Smooth muscle cell of the brain vasculature (primary cell): ENCODE measurements around the gene NFYC.

ENCODE experiments used
- DNase-seq: peaks from one replicate; pipeline ENCODE4 v3.0.0-alpha.2; 2012; ENCODE audit warnings: low read depth, low spot score

NFYC gene

DNA sequence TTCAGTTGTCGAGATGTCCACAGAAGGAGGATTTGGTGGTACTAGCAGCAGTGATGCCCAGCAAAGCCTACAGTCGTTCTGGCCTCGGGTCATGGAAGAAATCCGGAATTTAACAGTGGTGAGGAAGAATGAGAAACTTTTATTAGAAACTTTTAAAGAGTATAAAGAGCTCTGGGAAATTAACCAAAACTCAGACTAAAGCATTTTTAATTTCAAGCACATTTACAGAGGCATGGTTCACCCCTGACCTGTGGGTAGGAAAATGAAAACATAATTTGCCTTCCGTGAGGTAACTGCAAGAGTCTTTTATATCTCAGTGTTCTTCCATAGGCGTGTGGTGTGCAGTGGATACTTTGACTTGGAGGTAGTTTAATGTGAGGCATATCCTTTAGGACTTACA is 47.3 kb downstream of the NFYC start:
- no peak for DNase-seq

DNA sequence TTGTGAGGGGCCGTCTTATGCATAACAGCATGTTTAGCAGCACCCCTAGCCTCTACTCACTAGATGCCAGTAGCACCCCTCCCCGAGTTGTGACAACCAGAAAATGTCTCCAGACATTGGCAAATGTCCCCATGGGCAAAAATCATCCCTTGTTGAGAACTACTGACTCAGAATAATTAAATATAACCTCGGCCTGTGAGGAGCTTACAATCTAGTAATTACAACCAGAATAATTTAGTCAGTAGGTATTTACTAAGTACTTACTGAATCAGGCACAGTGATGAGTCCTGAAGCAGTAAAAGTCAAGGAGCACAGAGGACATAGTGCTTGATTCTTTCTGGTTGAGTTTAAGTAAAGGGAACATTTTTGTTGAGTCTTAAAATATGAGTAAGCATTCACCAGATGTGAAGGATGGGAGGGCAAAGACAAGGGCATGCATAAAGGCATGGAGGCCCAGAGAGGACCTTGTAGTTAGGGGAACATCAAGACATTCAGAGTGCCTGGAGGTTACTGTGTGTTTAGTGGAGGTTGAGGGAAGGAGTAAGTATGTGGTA is 48.0 kb downstream of the NFYC start:
- no peak for DNase-seq

DNA sequence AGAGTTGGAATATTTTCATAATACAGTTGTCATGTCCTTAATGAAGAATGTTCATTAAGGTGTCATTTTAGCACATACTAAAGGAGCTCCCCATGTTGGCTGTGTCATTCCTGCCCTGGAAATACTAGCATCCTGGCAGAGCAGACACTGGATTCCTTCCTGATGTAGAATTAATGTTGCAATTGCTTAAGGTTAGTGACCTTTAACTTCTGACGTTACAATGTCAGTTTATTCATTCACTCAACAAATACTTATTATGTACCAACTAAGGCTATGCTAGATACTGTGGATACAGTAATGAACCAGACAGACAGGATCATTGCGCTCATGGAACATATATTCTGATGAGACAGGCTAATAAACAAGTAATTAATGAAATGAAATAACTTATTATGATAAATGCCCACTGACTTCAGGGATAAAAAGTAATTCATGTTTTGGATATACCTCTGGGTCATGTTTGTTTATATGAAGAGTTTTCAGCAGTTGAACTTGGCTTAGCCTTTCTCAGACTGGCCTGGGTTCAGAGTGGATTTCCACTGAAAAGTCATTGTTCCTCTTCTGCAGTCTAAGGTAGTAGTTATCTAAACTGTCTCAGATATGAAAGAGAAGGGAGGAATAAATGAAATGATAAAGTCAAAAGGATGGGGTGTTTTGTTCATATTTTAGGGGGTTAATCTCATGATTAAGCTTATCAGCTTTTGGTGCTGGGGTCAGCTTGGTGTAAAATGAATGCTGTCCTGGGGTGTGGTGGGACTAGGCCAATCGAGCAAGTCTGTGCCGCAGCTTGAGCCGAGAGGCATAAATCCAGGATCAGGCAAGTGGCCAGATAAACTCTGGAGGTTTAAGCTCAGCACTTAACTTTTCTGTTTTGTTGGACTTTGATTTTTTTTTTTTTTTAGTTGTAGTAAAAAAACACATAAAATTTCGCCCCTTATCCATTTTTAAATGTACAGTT is 48.8 kb downstream of the NFYC start:
- no peak for DNase-seq

DNA sequence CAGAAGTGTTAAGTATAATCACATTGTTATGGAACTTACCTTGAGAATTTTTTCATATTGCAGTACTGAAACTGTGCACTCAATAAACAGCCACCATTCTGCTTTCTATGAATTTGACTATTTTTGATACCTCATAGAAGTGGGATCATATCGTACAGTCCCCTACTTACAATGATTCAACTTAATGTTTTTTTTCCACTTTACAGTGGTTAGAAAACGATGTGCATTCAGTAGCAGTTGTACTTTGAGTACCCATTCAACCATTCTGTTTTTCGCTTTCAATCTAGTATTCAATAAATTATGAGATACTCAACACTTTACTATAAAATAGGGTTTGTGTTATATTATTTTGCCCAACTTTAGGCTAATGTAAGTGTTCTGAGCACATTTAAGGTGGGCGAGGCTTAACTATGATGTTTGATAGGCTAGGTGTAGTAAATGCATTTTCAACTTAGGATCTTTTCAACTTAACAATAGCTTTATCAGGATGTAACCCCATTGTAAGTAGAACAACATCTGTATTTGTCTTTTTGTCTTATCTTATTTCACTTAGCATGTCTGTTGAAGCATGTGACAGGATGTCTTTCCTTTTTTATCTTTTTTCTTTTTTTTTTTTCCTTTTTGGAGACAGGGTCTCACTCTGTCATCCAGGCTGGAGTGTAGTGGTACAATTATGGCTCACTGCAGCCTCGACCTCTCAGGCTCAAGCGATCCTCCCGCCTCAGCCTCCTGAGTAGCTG is 49.7 kb downstream of the NFYC start:
- DNase-seq, result no peak

DNA sequence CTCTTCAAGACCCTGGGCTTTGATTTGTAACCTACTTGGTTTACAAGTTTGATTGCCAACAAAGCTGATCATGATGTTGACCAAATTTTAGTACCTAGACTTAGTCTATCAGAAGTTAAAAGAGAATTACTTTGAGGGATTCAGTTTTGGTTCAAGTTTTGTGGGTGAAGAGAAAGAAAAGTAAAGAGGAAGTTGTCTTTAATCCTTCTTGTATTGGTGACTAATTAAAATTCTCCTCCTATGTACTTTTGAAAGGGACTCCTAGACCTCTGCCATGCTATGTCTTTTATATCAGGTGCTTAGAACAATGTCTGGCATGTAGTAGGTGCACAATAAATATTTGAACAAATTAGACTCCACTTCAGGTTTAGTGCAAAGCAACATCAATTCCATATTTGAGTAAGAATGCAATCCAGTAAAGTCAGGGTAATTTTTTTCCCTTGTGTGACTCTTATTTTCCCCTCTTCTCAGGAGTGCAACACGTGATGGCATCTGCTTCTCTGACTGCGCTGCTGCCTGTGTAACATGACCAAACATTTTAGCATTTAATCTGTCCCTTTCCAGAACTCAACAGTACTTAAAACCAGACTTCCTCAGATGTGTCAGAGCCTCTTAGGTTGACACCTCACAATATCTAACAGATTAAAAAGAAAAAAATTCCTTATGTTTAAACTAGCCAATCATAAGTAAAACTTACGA is 51.0 kb downstream of the NFYC start:
- no peak for DNase-seq

DNA sequence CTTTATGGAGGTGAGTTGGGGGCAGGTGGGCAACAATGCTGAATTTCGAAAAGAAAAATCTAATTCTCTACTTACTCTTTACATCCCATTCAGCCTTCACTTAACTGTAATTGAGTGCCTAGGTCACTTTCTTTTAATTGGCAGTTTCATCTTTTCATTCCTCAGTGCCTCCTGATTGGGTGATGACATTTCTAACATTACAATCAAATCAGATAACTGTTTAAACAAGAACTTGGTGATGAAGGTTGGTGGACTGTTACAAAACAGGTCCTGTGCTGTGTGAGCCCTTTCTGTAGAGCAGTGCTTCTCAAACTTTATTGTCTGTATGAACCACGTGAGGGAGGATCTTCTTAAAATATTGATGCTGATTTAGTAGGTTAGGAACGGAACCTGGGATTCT is 51.9 kb downstream of the NFYC start:
- no peak for DNase-seq

DNA sequence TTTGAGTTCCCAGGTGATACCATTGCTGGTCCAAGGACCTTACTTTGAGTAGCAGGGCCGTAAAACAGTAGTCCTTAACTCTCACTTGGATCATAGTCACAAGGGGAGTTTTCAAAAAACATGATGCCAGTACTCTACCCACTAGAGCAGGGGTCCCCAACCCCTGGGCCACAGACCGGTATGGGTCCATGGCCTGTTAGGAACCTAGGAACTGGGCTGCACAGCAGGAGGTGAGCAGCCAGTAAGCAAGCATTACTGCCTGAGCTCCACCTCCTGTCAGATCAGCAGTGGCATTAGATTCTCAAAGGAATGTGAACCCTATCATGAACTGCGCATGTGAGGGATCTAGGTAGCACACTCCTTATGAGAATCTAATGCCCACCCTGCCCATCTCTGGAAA is 52.4 kb downstream of the NFYC start:
- no peak for DNase-seq

DNA sequence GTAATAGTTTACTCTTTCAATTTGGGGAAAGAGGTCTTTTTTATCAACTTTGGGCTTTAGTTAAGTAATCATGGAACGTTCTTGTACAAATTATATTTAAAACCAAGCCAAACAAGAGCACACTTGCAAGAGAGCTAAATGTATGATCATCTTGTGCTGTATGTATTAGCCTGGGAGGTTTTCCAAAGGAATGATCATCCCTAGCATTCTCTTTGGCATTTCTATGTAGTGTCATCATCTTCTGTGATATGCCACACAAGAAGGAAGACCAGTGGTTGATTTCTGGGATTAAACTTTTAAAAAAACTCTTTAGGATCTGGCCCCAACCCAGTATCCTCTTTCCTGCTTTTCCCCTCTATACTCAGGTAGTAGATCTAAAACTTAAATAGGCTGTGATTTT is 53.7 kb downstream of the NFYC start:
- no peak for DNase-seq

DNA sequence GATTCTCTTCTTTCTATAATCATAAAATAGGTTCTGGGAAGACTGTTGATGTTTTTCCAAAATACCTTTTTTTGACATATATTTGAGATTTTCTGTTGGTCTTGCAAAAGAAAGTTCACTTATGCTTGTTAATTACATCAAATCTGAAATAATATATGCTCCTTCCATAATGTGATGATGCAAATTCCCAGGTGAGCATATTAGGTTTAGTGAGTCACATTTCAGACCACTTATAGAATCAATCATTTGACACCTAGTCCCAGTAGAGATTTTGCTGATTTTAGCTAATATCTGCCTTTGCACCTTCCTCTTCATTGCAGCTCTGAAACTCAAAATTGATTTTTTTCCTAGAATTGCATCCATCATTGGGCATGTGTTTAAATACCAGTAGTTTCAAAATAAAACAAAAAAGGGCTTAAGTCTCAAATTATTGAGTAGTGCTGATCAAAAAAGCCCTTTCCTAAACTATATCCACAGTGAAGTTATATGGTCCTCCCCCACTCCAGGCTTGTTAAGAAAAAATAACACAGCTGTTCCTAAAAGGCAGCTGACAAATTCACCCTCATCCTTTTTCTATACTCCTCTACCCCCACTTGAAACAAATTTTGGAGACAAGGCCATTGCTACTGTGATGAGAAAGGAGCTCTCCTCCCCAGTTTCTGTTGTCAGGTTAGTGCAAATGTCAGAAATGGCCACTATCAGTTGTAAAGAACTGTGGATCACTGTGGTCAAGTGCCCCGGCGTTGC is 55.0 kb downstream of the NFYC start:
- DNase-seq, result no peak

DNA sequence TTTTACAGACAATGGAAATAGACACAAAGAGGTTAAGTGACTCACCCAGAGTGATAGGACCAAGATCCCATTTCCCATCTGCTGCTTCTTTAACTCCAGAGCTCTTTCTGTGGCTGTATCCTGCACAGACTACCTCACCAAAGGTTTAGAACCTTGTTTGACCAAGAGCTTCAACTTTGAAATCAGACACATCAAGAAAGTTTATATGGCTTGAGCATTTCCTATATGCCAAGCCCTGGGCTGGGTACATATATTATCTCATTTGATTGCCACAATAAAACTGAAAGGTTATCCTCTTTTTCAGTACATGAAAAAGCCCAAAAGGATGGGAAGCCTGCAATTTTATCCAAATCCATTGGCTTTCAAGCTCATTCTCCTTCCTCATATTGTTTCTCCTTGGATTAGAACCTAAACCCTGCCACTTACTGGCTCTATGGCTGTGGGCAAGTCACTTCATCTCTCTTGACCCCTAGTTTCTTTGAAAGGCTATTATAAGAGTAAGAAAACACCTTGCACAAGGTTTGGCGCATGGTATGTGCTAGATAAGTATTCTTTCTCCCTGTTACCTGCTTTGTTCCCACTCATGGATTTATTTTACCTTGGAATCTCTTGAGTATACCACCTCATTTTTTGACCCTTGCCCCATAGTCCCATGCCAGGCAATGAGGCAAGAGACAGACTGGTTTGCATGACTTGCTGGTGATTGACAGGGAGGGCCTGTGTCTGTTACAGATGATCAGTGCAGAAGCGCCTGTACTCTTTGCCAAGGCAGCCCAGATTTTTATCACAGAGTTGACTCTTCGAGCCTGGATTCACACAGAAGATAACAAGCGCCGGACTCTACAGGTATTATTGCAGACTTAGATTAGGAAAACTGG is 57.6 kb downstream of the NFYC start:
- DNase-seq, result no peak

DNA sequence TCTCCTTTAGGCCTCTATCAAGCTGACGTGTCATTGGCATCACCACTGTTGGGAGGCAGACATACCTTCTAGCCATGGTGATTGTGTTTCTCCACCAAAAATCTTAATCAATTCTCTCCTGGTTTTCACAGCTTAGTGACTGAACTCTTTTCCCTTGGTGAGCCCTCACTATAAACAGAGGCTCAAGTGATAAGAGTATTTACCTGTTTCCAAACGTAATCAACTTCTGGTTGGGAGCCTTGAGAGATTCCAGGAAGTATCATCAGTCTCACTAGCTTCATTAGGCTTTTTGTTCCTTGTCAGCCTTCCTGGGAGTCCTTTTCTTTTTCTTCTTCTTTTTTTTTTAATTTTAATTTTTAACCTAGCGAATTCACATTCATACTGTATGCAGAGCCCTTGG is 58.3 kb downstream of the NFYC start:
- no peak for DNase-seq

DNA sequence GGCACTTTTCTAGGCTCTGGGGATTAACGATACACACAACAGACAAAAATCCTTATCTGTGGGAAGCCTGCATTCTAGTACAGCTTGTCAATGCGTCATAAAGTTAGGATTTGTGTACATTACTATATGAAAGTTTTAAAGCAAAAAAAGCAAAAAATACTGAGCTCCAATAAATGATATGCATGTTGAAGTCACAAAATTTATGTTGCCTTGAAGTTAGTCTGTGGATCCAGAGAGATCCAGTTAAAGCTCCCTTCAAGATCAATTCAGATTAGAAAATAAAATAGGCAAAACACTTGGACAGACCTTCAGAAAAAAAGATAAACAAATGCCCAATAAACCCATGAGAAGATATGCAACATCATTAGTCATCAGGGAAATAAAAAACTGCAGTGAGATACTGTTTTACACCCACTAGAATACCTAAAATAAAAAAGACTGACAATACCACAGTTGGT is 59.0 kb downstream of the NFYC start:
- no peak for DNase-seq

DNA sequence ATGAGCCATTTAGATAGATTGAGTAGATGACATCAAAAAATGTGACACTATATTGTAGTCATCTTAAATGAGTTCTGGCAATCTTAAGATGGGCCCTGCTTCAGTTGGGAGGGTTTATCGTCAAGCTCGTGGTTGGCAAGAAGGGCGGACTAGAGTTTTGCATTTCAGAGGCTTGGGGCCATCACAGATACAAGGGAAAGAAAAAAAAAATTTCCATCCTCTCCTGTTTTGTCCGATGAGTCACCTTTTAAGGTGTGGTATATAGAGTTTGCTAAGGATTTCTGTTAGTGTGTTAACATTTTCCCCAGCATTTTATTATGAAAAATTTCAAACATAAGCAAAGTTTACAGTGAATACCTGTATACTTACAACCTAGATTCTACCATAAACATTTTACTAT is 60.3 kb downstream of the NFYC start:
- DNase-seq, result no peak

DNA sequence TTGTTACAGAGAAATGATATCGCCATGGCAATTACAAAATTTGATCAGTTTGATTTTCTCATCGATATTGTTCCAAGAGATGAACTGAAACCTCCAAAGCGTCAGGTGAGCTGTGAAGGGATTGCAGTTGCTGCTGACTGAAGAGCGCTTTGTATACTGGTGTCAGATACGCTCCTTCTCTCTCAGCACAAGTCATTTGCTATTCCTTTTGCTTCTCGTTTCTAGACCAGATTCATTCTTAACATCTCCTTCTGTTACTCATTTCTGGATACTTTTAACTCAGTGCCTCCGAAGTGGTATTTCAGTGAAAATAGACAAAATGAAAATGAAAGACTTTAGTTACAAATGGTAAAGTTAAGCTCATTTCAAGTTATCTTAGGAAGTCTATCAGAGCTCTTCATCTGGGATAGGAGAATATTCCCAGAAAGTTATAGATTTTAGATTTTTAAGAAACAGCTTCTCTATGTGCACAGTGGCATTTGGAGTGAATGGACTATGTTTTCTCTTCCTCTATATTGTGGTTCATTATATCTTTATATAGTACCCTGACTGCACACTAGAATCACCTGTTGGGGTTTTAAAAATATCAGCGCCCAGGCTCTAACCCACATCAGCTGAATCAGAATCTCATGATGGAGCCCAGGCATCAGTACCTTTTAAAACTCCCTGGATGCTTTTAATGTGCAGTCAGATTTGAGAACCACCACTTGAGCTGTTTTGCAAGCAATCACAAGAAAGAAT is 61.8 kb downstream of the NFYC start:
- DNase-seq, result no peak

DNA sequence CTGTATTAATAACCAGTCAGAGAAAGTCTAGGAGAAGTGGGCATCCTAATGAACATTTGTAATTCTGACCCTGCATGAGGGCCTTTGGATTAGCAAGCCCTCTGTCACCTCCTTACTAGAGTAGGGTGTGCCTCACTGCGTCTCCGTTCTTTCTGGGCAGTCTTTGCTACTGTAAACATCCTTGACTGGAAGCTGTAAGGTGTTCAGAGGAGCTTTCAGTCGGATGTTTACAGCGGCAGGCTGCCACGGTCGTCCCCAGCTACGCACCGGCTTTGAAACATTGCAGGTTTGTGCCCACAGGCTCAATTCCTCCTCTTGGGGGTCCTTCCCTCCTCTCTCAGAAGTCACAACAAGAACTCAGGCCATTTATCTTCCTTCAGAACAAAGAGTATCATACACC is 62.7 kb downstream of the NFYC start:
- no peak for DNase-seq

DNA sequence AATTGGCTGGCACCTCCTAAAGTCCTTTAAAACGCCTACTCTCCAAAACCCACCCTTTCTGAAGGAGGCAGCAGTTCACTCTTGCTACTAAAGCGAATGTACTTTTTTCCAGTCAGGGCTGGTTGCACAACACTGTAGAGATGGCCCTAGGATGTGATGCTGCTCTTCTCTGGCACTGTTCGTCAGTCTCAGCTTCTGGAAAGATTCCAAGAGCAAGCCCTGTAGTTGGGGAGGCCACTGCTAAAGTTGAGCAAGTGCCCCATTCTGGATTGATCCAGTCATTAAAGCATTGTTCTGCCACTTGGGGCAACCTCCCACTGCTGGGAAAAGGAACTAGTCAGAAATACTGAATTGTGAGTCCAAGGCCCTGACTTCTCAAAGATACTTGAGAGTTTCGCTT is 63.6 kb downstream of the NFYC start:
- DNase-seq, result no peak

DNA sequence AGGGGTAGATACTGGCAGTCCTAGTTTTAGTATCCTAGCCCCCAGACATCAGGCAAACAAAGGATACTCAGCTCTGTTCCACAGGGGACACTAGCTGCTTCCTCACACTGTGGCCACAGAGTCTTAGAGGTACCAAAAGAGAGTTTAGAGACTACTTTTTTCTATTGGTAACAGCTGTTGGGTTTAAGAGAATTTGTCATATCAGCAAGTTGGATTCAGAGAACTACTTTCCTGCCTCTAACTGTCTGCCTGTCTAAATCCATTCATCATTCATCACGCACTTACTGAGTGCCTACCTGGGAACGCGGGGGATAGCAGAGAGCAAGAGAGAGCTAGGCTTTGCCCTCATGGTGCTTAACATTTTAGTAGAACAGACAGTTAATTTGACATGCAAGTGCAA is 65.0 kb downstream of the NFYC start:
- DNase-seq, result no peak

DNA sequence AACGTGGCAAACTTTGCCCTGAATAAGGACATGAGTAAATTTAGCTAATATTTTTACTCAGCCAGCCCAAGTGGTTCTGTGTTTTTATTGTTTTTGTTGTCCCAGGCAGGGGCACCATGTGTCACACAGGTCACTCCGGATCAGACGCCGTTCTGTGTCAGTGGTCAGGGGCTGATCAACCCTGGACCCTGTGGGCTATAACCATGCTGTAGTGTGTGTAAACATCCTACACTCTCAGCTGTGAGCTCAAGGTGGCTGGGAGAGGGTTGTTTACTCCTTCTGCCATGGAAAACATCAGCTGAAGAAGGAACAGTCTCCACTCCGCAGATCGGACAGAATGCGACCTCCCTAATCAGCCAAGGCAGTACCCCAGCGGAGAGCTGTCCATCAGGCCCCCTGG is 65.6 kb downstream of the NFYC start:
- no peak for DNase-seq

DNA sequence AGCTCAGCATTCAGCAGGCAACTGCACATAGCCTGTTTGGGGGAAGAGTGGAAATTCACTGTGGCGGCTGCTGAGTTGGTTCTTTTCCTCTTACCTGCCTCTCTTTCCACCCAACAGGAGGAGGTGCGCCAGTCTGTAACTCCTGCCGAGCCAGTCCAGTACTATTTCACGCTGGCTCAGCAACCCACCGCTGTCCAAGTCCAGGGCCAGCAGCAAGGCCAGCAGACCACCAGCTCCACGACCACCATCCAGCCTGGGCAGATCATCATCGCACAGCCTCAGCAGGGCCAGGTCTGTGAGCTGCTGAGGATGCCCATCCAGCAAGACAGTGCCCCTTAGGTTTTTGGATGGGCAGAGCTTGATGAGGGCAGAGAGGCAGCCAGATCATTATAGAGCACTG is 66.5 kb downstream of the NFYC start:
- no peak for DNase-seq
